ENCODE data around the gene SH3RF3.

SH3RF3 gene

DNA sequence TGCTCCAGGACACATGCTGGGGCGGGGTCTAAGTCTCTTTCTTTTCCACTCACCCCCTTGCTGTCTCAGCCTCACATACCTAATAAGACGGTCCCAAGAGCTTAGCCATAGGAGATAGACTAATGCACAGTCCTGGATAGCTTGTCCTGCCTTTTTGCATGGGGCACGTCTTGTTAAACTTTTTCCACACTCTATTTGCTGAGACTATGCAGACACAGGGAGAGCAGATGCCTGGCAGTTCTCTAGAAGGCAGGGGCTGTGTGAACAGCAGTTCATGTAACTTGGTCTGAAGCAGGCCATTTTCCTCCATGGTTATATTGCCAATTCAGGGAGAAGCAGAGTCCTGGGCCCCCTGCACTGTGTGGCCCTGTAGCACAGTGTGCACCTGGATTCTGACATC lies 342.7 kb downstream of the SH3RF3 start:
- TF ChIP-seq FOXP2 (optimal IDR thresholded peaks at IDR 0.05; ENCODE audit: borderline replicate concordance, extremely low read depth, extremely low read length, insufficient read depth) (no peak), POLR2AphosphoS5 (IDR thresholded peaks at IDR 0.05; ENCODE audit: low read depth, low read length) (no peak), SIN3A (IDR thresholded peaks at IDR 0.05; ENCODE audit: borderline replicate concordance, insufficient read depth, low read length) (no peak), TAF1 (IDR thresholded peaks at IDR 0.05; ENCODE audit: borderline replicate concordance, insufficient read depth, low read length) (no peak)
- TF ChIP-seq, protein P1, sequence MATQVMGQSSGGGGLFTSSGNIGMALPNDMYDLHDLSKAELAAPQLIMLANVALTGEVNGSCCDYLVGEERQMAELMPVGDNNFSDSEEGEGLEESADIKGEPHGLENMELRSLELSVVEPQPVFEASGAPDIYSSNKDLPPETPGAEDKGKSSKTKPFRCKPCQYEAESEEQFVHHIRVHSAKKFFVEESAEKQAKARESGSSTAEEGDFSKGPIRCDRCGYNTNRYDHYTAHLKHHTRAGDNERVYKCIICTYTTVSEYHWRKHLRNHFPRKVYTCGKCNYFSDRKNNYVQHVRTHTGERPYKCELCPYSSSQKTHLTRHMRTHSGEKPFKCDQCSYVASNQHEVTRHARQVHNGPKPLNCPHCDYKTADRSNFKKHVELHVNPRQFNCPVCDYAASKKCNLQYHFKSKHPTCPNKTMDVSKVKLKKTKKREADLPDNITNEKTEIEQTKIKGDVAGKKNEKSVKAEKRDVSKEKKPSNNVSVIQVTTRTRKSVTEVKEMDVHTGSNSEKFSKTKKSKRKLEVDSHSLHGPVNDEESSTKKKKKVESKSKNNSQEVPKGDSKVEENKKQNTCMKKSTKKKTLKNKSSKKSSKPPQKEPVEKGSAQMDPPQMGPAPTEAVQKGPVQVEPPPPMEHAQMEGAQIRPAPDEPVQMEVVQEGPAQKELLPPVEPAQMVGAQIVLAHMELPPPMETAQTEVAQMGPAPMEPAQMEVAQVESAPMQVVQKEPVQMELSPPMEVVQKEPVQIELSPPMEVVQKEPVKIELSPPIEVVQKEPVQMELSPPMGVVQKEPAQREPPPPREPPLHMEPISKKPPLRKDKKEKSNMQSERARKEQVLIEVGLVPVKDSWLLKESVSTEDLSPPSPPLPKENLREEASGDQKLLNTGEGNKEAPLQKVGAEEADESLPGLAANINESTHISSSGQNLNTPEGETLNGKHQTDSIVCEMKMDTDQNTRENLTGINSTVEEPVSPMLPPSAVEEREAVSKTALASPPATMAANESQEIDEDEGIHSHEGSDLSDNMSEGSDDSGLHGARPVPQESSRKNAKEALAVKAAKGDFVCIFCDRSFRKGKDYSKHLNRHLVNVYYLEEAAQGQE (IDR thresholded peaks at IDR 0.05; ENCODE audit: insufficient read depth in 1 of 2, low read depth in 2 of 2, low read length in 2 of 2): no peak

DNA sequence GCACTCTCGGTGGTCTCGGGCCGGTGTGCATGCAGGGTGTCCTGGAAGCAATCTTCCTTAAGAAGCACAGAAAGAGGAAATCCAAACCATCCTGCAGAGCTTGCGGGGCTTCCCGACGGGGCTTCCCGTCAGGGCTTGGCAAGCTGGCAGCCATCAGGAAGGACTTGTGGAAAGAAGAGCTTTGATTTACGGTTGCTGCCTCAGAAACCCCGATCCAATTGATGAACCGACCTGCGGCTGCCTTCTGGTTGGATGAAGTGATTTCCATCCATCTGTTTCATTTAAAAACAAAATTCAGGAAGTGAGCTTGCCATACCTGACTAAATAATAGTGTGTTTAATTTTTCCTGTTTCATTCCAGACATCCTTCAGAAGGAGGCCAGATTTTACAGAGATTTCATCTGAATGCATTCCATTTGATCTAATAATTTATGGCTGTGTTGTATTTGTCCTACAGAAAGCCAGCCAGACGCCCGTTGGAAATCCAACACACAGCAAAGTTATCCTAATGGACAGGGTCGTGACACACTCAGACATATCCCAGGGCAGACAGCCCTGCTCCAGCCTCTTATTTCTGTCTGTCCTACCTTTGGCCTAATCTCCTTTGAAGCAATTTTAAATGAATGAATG lies 343.4 kb downstream of the SH3RF3 start:
- TF ChIP-seq POLR2AphosphoS5 (IDR thresholded peaks at IDR 0.05; ENCODE audit: low read depth, low read length): no peak
- no peak for TF ChIP-seq TAF1 (IDR thresholded peaks at IDR 0.05; ENCODE audit: borderline replicate concordance, insufficient read depth, low read length)
- TF ChIP-seq, protein P1 (IDR thresholded peaks at IDR 0.05; ENCODE audit: insufficient read depth in 1 of 2, low read depth in 2 of 2, low read length in 2 of 2): no peak
- no peak for TF ChIP-seq FOXP2 (optimal IDR thresholded peaks at IDR 0.05; ENCODE audit: borderline replicate concordance, extremely low read depth, extremely low read length, insufficient read depth)
- TF ChIP-seq SIN3A (IDR thresholded peaks at IDR 0.05; ENCODE audit: borderline replicate concordance, insufficient read depth, low read length): no peak

DNA sequence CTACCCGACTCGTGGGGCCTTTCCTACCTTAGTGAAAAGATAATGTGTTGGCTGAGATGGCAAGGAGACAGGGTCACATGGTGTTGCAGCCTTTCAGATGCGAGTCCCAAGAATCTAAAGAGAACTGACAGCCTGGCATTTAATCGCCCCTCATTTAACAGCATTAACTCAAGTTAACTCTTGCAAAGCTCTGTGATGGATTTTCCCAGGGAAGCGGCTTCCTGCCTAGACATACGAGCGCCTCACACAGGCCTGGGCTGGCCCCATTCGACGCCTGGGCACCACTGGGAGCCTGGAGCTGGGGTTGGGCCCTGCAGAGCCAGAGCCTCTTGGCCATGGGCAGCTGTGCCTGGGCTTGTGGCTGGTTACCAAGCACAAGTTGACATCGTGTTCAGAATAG lies 344.0 kb downstream of the SH3RF3 start:
- TF ChIP-seq, protein P1 (IDR thresholded peaks at IDR 0.05; ENCODE audit: insufficient read depth in 1 of 2, low read depth in 2 of 2, low read length in 2 of 2): no peak
- no peak for TF ChIP-seq POLR2AphosphoS5 (IDR thresholded peaks at IDR 0.05; ENCODE audit: low read depth, low read length)
- no peak for TF ChIP-seq SIN3A (IDR thresholded peaks at IDR 0.05; ENCODE audit: borderline replicate concordance, insufficient read depth, low read length)

DNA sequence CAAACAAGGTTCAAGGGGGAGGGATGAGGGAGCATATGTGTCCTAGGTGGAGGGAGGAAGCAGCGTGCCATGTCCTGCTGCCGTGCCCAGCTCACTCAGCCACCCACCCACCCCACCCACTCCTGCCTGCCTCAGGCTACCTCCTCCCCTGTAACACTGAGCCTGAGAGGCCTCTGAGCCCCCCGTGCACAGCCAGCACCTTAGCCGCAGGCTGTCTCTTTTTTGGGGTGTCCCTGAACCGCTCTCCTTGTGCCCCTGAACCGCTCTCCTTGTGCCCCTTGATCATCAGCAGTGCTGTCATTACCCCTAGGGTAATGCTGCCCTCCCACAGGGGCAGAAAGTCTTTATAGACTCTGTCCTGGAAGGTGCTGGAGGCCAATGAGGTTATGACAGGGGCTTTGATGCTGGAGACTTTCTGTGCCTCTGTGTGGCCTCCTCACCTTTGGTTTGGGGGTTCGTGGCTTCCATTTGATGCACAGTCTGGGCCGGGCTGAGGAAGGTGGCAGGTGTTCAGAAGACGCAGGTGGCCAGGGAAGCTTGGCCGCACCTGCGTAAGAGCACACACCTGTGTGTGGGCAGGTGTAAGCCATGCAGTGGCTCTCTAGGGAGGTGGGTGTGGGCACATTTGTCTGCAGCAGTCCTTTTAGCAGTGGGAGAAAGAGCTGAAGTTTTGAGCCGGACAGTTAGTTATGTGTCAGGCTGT lies 344.8 kb downstream of the SH3RF3 start:
- TF ChIP-seq SIN3A (IDR thresholded peaks at IDR 0.05; ENCODE audit: borderline replicate concordance, insufficient read depth, low read length) (no peak), FOXP2 (optimal IDR thresholded peaks at IDR 0.05; ENCODE audit: borderline replicate concordance, extremely low read depth, extremely low read length, insufficient read depth) (no peak), POLR2AphosphoS5 (IDR thresholded peaks at IDR 0.05; ENCODE audit: low read depth, low read length) (no peak), TAF1 (IDR thresholded peaks at IDR 0.05; ENCODE audit: borderline replicate concordance, insufficient read depth, low read length) (no peak)
- TF ChIP-seq, protein P1 (IDR thresholded peaks at IDR 0.05; ENCODE audit: insufficient read depth in 1 of 2, low read depth in 2 of 2, low read length in 2 of 2): no peak
